ENCODE data around the gene SSR1. TPM values are rescaled to one million over a fixed set of nuclear protein-coding genes. Genes with fewer than 3 reads are reported as not detected.

Gene SSR1
- total and polyA plus RNA-seq, 7 experiments from 2014 or later: 75.0 to 204 (median 130) TPM

DNA sequence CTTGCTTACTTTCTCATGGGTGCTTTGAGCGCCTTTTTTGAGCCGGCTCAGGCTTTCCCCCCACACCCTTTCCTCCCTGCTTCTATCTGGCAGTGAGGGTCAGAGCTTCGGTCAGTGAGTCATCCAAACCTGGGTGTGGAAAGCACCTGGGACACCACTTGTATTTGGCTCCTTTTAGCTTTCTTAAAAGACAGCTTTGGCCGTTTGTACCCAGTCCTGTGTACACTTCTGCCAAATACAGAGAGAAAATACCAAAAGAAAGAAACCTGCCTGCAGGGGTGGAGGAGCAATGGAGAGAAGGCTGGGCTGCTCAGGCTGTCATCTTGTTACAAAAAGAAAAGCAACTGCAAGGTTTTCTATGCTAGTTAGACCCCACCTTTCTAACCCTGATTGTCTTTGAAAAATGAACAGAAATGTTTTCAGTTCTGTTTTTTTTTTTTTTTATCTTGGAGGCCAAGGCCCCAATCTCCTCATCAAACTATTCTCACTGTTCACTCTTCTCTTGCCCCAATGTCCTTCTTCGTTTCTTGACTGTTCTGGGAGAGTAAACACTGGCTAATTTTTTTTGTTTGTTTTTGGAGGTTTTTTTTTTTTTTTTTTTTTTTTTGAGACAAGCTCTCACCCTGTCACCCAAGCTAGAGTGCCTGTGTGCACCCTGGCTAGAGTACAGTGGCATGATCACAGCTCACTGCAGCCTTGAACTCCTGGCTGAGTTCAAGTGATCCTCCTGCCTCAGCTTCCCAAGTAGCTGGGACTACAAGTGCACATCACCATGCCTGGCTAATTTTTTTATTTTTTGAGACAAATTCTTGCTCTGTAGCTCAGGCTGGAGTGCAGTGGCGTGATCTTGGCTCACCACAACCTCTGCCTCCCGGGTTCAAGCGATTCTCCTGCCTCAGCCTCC, 76.4 kb downstream of the SSR1 start:
- peak overlapping the region in 7 of 9 donors; percentile 9 to 80 (median 33) for H3K27ac Mint-ChIP-seq
- H3K4me1 Mint-ChIP-seq: peaks cover 12 to 36% (median 14%) of the 10 kb centered on the region in 7 donors
- POLR2A ChIA-PET: no interaction called here
- no peak for ATAC-seq
- H3K4me3 Mint-ChIP-seq: no peak overlapping the region
- H3K9me3 ChIP-seq (ENCODE audit: control insufficient read depth in 2 of 3, low read length in 3 of 3): no peaks in the 10 kb centered on the region
- no peak overlapping the region for H3K27ac ChIP-seq (ENCODE audit: low read depth, low read length)
- intact Hi-C loops (cut with micrococcal nuclease): no loop called here
- no peak for DNase-seq
- no peaks in the 10 kb centered on the region for H3K27me3 ChIP-seq (ENCODE audit: control insufficient read depth in 2 of 2, insufficient read depth in 2 of 2, low read length in 2 of 2)
- peaks cover 0 to 61% (median 0%) of the 10 kb centered on the region in 3 experiments for H3K36me3 ChIP-seq (ENCODE audit: control insufficient read depth in 2 of 3, insufficient read depth in 3 of 3, low read length in 3 of 3)
- CTCF ChIA-PET: interaction anchor here (0.6 to 2.1 kb wide), 2 partner anchors 101 to 512 kb away, joined by 5 to 6 read pairs; no protein-coding TSS in a partner anchor
- peaks cover 0 to 9% of the 10 kb centered on the region in 2 donors for H3K4me1 ChIP-seq (ENCODE audit: control insufficient read depth in 2 of 2, insufficient read depth in 2 of 2, low read length in 2 of 2)
- peaks cover 3 to 24% (median 14%) of the 10 kb centered on the region in 5 donors for H3K36me3 Mint-ChIP-seq
- H3K27me3 Mint-ChIP-seq: no peaks in the 10 kb centered on the region
- H3K4me3 ChIP-seq (ENCODE audit: low read length): no peak overlapping the region
- H3K9me3 Mint-ChIP-seq: peaks cover 0 to 1% (median 0%) of the 10 kb centered on the region in 11 donors

DNA sequence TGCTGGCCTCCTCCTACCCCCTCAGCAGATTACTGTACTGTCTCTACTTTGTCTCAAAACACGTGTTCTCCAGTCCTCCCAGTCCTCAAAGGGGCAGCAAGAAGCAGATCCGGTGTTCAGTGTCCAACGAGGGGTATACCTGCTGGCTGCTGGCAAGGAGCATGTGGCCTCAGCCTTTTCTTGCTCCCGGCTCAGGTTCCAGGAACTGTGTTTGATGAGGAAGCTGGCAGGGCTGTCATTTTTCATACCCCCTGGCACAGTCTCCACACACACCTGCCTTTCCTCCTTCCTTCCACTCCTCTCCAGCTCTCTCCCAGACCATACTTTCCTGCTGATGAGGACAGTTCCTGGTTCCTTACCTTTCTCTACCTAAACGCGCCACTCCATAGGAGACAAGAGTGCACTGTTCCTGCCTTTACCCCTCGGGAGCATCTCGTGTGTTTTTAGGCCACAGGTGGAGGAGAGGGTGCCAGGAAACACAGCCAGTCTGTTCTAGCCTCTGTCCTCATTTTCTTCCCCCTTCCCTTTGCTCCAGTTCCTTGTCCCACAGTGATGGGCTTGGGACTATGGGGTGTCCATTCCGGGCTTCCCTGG, 77.2 kb downstream of the SSR1 start:
- Histone ChIP-seq H3K4me3 (ENCODE audit: low read length) (no peak overlapping the region), H3K9me3 (ENCODE audit: control insufficient read depth in 2 of 3, low read length in 3 of 3) (no peaks in the 10 kb centered on the region), H3K27ac (ENCODE audit: low read depth, low read length) (no peak overlapping the region), H3K4me1 (ENCODE audit: control insufficient read depth in 2 of 2, insufficient read depth in 2 of 2, low read length in 2 of 2) (peaks cover 0 to 12% of the 10 kb centered on the region in 2 donors), H3K36me3 (ENCODE audit: control insufficient read depth in 2 of 3, insufficient read depth in 3 of 3, low read length in 3 of 3) (peaks cover 0 to 62% (median 0%) of the 10 kb centered on the region in 3 experiments), H3K27me3 (ENCODE audit: control insufficient read depth in 2 of 2, insufficient read depth in 2 of 2, low read length in 2 of 2) (no peaks in the 10 kb centered on the region)
- intact Hi-C loops (cut with micrococcal nuclease): no loop called here
- H3K9me3 Mint-ChIP-seq: peaks cover 0 to 1% (median 0%) of the 10 kb centered on the region in 11 donors
- ATAC-seq (no peak), DNase-seq (no peak)
- peaks cover 3 to 25% (median 12%) of the 10 kb centered on the region in 5 donors for H3K36me3 Mint-ChIP-seq
- no peak overlapping the region for H3K4me3 Mint-ChIP-seq
- no peaks in the 10 kb centered on the region for H3K27me3 Mint-ChIP-seq
- ChIA-PET POLR2A (no interaction called here), CTCF (interaction anchor here (1.1 to 2.1 kb wide), 2 partner anchors 510 to 511 kb away, joined by 5 to 6 read pairs; no protein-coding TSS in a partner anchor)
- H3K4me1 Mint-ChIP-seq: peaks cover 12 to 37% (median 14%) of the 10 kb centered on the region in 7 donors
- peak overlapping the region in 7 of 9 donors; percentile 32 to 92 (median 43) for H3K27ac Mint-ChIP-seq

DNA sequence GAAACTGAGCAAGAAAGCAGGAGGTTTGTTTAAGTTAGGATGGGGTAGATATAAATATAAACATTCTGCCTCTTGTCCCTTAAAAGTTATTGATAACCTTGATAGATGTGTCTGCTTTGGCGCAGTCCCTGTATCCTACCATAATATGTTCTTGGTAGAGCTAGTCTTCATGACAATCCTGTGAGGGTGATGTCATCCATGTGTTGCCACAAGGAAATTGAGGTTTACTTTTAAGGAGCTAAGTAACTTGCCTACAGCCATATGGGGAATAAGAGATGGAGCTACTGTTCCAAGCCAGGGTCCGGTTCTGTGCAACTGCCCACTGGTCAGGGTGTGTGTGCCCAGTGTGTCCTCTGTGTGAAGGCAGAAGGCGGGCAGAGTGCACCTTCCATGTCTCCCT, 78.5 kb downstream of the SSR1 start:
- Mint-ChIP-seq H3K9me3 (peaks cover 0 to 1% (median 0%) of the 10 kb centered on the region in 11 donors), H3K4me1 (peaks cover 12 to 37% (median 14%) of the 10 kb centered on the region in 7 donors), H3K27ac (peak overlapping the region in 7 of 9 donors; percentile 15 to 76 (median 32)), H3K4me3 (no peak overlapping the region), H3K36me3 (peaks cover 3 to 31% (median 14%) of the 10 kb centered on the region in 5 donors), H3K27me3 (no peaks in the 10 kb centered on the region)
- Histone ChIP-seq H3K9me3 (ENCODE audit: control insufficient read depth in 2 of 3, low read length in 3 of 3) (no peaks in the 10 kb centered on the region), H3K4me1 (ENCODE audit: control insufficient read depth in 2 of 2, insufficient read depth in 2 of 2, low read length in 2 of 2) (peaks cover 0 to 12% of the 10 kb centered on the region in 2 donors), H3K27me3 (ENCODE audit: control insufficient read depth in 2 of 2, insufficient read depth in 2 of 2, low read length in 2 of 2) (no peaks in the 10 kb centered on the region), H3K27ac (ENCODE audit: low read depth, low read length) (no peak overlapping the region), H3K4me3 (ENCODE audit: low read length) (no peak overlapping the region), H3K36me3 (ENCODE audit: control insufficient read depth in 2 of 3, insufficient read depth in 3 of 3, low read length in 3 of 3) (peaks cover 0 to 65% (median 4%) of the 10 kb centered on the region in 3 experiments)
- DNase-seq: no peak
- CTCF ChIA-PET: interaction anchor here (1.1 to 2.1 kb wide), 3 partner anchors 8 to 510 kb away, joined by 3 to 6 read pairs (median 5); no protein-coding TSS in a partner anchor
- POLR2A ChIA-PET: interaction anchor here (0.7 kb wide), 1 partner anchor 73 kb away, joined by 3 read pairs; no protein-coding TSS in a partner anchor
- intact Hi-C loops (cut with micrococcal nuclease): no loop called here
- no peak for ATAC-seq

DNA sequence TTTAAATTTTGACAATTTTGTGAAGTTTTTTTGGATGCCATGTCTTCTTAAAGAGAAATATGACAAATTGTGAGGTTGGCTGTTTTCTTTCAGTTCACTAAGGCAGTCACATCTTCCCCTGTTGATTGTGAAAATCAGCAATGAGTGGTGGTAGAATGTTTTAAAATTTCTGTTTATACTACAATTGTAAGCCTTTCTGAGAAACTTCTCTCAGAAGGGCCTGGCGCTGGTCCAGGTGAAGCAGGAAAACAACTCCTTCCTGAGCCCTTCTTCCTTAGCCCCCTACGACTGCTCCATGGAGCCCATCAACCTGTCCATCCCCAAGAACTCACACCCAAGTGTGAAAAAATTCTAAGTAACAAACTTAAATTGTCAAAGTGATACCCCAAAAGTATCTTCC, 80.6 kb downstream of the SSR1 start:
- Histone ChIP-seq H3K36me3 (ENCODE audit: control insufficient read depth in 2 of 3, insufficient read depth in 3 of 3, low read length in 3 of 3) (peaks cover 0 to 82% (median 8%) of the 10 kb centered on the region in 3 experiments), H3K9me3 (ENCODE audit: control insufficient read depth in 2 of 3, low read length in 3 of 3) (no peaks in the 10 kb centered on the region), H3K4me1 (ENCODE audit: control insufficient read depth in 2 of 2, insufficient read depth in 2 of 2, low read length in 2 of 2) (peaks cover 0 to 12% of the 10 kb centered on the region in 2 donors), H3K27ac (ENCODE audit: low read depth, low read length) (no peak overlapping the region), H3K4me3 (ENCODE audit: low read length) (no peak overlapping the region), H3K27me3 (ENCODE audit: control insufficient read depth in 2 of 2, insufficient read depth in 2 of 2, low read length in 2 of 2) (no peaks in the 10 kb centered on the region)
- ChIA-PET POLR2A (no interaction called here), CTCF (no interaction called here)
- DNase-seq (no peak), ATAC-seq (no peak)
- intact Hi-C loops (cut with micrococcal nuclease): no loop called here
- Mint-ChIP-seq H3K4me3 (peak overlapping the region in 6 of 10 donors; percentile 10 to 67 (median 32)), H3K27ac (peak overlapping the region in 8 of 9 donors; percentile 42 to 90 (median 72)), H3K4me1 (peaks cover 8 to 33% (median 13%) of the 10 kb centered on the region in 7 donors), H3K36me3 (peaks cover 3 to 48% (median 27%) of the 10 kb centered on the region in 5 donors), H3K9me3 (peaks cover 0 to 1% (median 0%) of the 10 kb centered on the region in 11 donors), H3K27me3 (no peaks in the 10 kb centered on the region)

DNA sequence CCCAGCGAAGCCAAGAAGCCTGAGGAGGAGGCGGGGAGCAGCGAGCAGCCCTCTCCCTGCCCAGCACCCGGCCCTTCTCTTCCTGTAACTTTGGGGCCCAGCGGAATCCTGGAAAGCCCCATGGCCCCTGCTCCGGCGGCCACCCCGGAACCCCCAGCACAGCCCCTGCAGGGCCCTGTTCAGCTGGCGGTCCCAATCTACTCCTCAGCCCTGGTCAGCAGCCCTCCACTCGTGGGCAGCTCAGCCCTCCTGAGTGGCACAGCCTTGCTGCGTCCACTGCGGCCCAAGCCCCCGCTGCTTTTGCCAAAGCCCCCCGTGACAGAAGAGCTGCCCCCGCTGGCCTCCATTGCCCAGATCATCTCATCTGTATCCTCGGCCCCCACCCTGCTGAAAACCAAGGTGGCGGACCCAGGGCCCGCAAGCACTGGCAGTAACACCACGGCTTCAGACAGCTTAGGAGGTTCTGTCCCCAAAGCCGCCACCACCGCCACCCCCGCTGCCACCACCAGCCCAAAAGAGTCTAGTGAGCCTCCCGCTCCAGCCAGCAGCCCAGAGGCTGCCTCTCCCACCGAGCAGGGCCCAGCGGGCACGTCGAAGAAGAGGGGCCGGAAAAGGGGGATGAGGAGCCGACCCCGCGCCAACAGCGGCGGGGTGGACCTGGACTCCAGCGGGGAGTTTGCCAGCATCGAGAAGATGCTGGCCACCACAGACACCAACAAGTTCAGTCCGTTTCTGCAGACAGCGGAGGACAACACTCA, 81.9 kb downstream of the SSR1 start:
- intact Hi-C loops (cut with micrococcal nuclease): no loop called here
- H3K9me3 ChIP-seq (ENCODE audit: control insufficient read depth in 2 of 3, low read length in 3 of 3): no peaks in the 10 kb centered on the region
- Mint-ChIP-seq H3K4me1 (peaks cover 8 to 33% (median 12%) of the 10 kb centered on the region in 7 donors), H3K27me3 (no peaks in the 10 kb centered on the region), H3K36me3 (peaks cover 3 to 56% (median 33%) of the 10 kb centered on the region in 5 donors), H3K27ac (peak overlapping the region in 3 of 9 donors; percentile 12 to 51 (median 19)), H3K4me3 (peak overlapping the region in 2 of 10 donors; percentile 23 to 67), H3K9me3 (no peaks in the 10 kb centered on the region)
- DNase-seq (no peak), ATAC-seq (no peak)
- ChIA-PET CTCF (no interaction called here), POLR2A (no interaction called here)
- no peak overlapping the region for H3K4me3 ChIP-seq (ENCODE audit: low read length)
- H3K4me1 ChIP-seq (ENCODE audit: control insufficient read depth in 2 of 2, insufficient read depth in 2 of 2, low read length in 2 of 2): peaks cover 0 to 12% of the 10 kb centered on the region in 2 donors
- no peaks in the 10 kb centered on the region for H3K27me3 ChIP-seq (ENCODE audit: control insufficient read depth in 2 of 2, insufficient read depth in 2 of 2, low read length in 2 of 2)
- no peak overlapping the region for H3K27ac ChIP-seq (ENCODE audit: low read depth, low read length)
- H3K36me3 ChIP-seq (ENCODE audit: control insufficient read depth in 2 of 3, insufficient read depth in 3 of 3, low read length in 3 of 3): peaks cover 3 to 86% (median 8%) of the 10 kb centered on the region in 3 experiments

DNA sequence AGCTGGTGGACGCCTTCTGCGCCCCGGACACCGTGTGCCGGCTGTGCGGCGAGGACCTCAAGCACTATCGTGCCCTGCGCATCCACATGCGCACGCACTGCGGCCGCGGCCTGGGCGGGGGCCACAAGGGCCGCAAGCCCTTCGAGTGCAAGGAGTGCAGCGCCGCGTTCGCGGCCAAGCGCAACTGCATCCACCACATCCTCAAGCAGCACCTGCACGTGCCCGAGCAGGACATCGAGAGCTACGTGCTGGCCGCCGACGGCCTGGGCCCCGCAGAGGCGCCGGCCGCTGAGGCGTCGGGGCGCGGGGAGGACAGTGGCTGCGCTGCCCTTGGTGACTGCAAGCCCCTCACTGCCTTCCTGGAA, 82.7 kb downstream of the SSR1 start:
- Mint-ChIP-seq H3K4me1 (peaks cover 8 to 29% (median 9%) of the 10 kb centered on the region in 7 donors), H3K27ac (no peak overlapping the region), H3K9me3 (no peaks in the 10 kb centered on the region), H3K27me3 (no peaks in the 10 kb centered on the region), H3K4me3 (no peak overlapping the region), H3K36me3 (peaks cover 3 to 65% (median 26%) of the 10 kb centered on the region in 5 donors)
- H3K27me3 ChIP-seq (ENCODE audit: control insufficient read depth in 2 of 2, insufficient read depth in 2 of 2, low read length in 2 of 2): no peaks in the 10 kb centered on the region
- intact Hi-C loops (cut with micrococcal nuclease): no loop called here
- H3K9me3 ChIP-seq (ENCODE audit: control insufficient read depth in 2 of 3, low read length in 3 of 3): no peaks in the 10 kb centered on the region
- peaks cover 0 to 12% of the 10 kb centered on the region in 2 donors for H3K4me1 ChIP-seq (ENCODE audit: control insufficient read depth in 2 of 2, insufficient read depth in 2 of 2, low read length in 2 of 2)
- H3K27ac ChIP-seq (ENCODE audit: low read depth, low read length): no peak overlapping the region
- POLR2A ChIA-PET: no interaction called here
- CTCF ChIA-PET: no interaction called here
- H3K4me3 ChIP-seq (ENCODE audit: low read length): no peak overlapping the region
- peaks cover 3 to 86% (median 8%) of the 10 kb centered on the region in 3 experiments for H3K36me3 ChIP-seq (ENCODE audit: control insufficient read depth in 2 of 3, insufficient read depth in 3 of 3, low read length in 3 of 3)
- ATAC-seq: no peak
- DNase-seq: no peak
